ENCODE results near the gene SIM2.

DNA sequence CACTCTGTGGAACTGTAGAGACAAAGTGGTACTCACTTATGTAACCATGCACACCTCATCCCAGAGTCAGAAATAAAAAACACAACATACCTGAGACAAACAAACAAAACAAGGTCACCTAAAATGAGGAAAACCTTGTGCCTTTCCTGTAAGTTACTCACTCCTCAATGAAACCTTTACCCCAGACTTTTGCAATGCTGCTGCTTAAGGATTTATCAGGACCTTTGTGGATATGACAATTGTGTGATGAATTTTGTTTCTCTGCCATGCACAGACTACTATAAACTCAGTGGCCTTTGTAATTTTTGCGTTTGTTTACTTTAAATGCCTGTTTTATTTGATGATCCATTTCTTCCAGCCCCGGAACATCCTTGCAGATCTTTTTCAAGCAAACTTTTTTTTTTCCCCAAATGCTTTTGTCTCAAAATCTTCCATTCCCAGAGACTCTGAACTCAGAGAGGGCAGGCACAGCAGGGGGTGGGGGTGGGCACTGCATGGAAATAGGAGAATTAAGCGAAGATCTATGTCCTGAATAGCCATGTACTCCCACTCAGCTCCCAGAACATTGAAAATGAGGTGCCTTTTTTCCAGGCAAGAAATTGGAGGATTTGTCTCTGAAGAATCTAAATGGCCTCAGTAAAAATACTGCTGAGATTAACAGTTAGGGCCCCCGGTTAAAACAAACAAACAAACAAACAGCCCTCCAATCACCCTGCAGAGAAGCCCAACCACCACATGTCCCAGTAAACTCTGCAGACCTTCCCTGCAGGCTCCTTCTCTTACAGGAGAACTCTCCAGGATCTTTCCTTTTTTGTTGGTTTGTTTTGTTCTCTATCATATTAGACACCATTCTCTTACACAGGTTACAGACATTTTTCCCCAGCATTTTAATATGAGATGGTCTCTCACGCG lies 22.6 kb upstream of the SIM2 start:
- TF ChIP-seq, protein P1, sequence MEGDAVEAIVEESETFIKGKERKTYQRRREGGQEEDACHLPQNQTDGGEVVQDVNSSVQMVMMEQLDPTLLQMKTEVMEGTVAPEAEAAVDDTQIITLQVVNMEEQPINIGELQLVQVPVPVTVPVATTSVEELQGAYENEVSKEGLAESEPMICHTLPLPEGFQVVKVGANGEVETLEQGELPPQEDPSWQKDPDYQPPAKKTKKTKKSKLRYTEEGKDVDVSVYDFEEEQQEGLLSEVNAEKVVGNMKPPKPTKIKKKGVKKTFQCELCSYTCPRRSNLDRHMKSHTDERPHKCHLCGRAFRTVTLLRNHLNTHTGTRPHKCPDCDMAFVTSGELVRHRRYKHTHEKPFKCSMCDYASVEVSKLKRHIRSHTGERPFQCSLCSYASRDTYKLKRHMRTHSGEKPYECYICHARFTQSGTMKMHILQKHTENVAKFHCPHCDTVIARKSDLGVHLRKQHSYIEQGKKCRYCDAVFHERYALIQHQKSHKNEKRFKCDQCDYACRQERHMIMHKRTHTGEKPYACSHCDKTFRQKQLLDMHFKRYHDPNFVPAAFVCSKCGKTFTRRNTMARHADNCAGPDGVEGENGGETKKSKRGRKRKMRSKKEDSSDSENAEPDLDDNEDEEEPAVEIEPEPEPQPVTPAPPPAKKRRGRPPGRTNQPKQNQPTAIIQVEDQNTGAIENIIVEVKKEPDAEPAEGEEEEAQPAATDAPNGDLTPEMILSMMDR (IDR thresholded peaks at IDR 0.05; ENCODE audit: insufficient read depth, low read depth, low read length): no peak
- TF ChIP-seq EZH2 (IDR thresholded peaks at IDR 0.05; ENCODE audit: insufficient read depth, low read length): no peak

Data from astrocyte (in vitro differentiated cells and primary cell).